GM23338 (cell line): ENCODE data around the gene CLDN19. TPM values are rescaled to one million over a fixed set of nuclear protein-coding genes. Genes with fewer than 3 reads are reported as not detected.

ENCODE experiments used
- ATAC-seq: fragments of 200-7000 bp; cut with Tn5 transposase; 3 replicates; pipeline ENCODE4 v1.9.1; 2020
- DNase-seq: peaks from one replicate; pipeline ENCODE4 v3.0.0-alpha.2; 2015; ENCODE audit warnings: low spot score
- H2AFZ ChIP-seq: fragments of 200-600 bp; sonication (generic); 2 replicates; pipeline ENCODE4 v1.8.0; 2016; ENCODE audit warnings: antibody characterized with exemption, mild to moderate bottlenecking, moderate library complexity
- H3F3A ChIP-seq: fragments of 200-600 bp; sonication (generic); replicated peaks from 2 replicates; pipeline ENCODE4 v1.8.0; 2017; ENCODE audit warnings: antibody characterized with exemption, mixed run types, low read depth
- H3K27ac ChIP-seq: fragments of 200-600 bp; sonication (generic); 2 replicates; pipeline ENCODE4 v1.6.1; 2016; ENCODE audit warnings: low read depth
- H3K27me3 ChIP-seq: fragments of 200-600 bp; sonication (generic); 2 replicates; pipeline ENCODE4 v1.8.0; 2016; ENCODE audit warnings: mild to moderate bottlenecking, mixed run types, moderate library complexity; ENCODE audit not compliant: insufficient read depth
- H3K36me3 ChIP-seq: fragments of 200-600 bp; sonication (generic); 2 replicates; pipeline ENCODE4 v1.8.0; 2016; ENCODE audit warnings: mild to moderate bottlenecking; ENCODE audit not compliant: insufficient read depth
- H3K4me1 ChIP-seq: fragments of 200-600 bp; sonication (generic); 2 replicates; pipeline ENCODE4 v1.8.0; 2016; ENCODE audit warnings: mild to moderate bottlenecking, moderate library complexity; ENCODE audit not compliant: insufficient read depth
- H3K4me2 ChIP-seq: fragments of 200-600 bp; sonication (generic); 2 replicates; pipeline ENCODE4 v1.7.1; 2017; ENCODE audit warnings: mixed run types
- H3K4me3 ChIP-seq: fragments of 200-600 bp; sonication (generic); 2 replicates; pipeline ENCODE4 v1.6.1; 2016; ENCODE audit warnings: mixed run types
- H3K79me2 ChIP-seq: fragments of 200-600 bp; sonication (generic); replicated peaks from 2 replicates; pipeline ENCODE4 v1.8.0; 2017; ENCODE audit warnings: mild to moderate bottlenecking; ENCODE audit not compliant: insufficient read depth
- H3K9me2 ChIP-seq: fragments of 200-600 bp; sonication (generic); 2 replicates; pipeline ENCODE4 v1.8.0; 2017; ENCODE audit not compliant: insufficient read depth
- H4K20me1 ChIP-seq: fragments of 200-600 bp; sonication (generic); replicated peaks from 2 replicates; pipeline ENCODE4 v1.8.0; 2017; ENCODE audit warnings: mild to moderate bottlenecking; ENCODE audit not compliant: insufficient read depth
- H3K27ac Mint-ChIP-seq: 2 replicates; pipeline ENCODE4 v1.8.0; 2020; ENCODE audit warnings: inconsistent platforms, mild to moderate bottlenecking, moderate library complexity, mixed read lengths
- H3K27me3 Mint-ChIP-seq: 3 replicates; pipeline ENCODE4 v1.8.0; 2022; ENCODE audit warnings: low read depth, mild to moderate bottlenecking, moderate library complexity, mixed read lengths, inconsistent platforms; ENCODE audit not compliant: insufficient read depth, poor library complexity
- H3K36me3 Mint-ChIP-seq: 3 replicates; pipeline ENCODE4 v1.8.0; 2021; ENCODE audit warnings: low read depth, mild to moderate bottlenecking, inconsistent platforms, moderate library complexity, mixed read lengths
- H3K4me1 Mint-ChIP-seq: 3 replicates; pipeline ENCODE4 v1.8.0; 2020; ENCODE audit warnings: mild to moderate bottlenecking, inconsistent platforms, mixed read lengths
- H3K4me3 Mint-ChIP-seq: 3 replicates; pipeline ENCODE4 v1.8.0; 2021; ENCODE audit warnings: moderate library complexity, mild to moderate bottlenecking, inconsistent platforms, mixed read lengths
- H3K9me3 Mint-ChIP-seq: 3 replicates; pipeline ENCODE4 v1.8.0; 2020; ENCODE audit warnings: moderate library complexity, mild to moderate bottlenecking, inconsistent platforms, mixed read lengths
- EZH2 ChIP-seq: fragments of 200-600 bp; sonication (generic); IDR thresholded peaks from one replicate; pipeline ENCODE4 v1.8.0; 2017; ENCODE audit warnings: antibody characterized with exemption, mild to moderate bottlenecking, low read depth; ENCODE audit not compliant: unreplicated experiment
- POLR2AphosphoS5 ChIP-seq: IDR thresholded peaks from 2 replicates; pipeline ENCODE4 v1.6.1; 2016; ENCODE audit warnings: antibody characterized with exemption, low read depth
- STAT1 ChIP-seq: IDR thresholded peaks from one replicate; pipeline ENCODE4 v1.6.1; 2016; ENCODE audit warnings: antibody characterized with exemption; ENCODE audit not compliant: unreplicated experiment
- ZNF114 ChIP-seq: fragments of 250-450 bp; sonication (Bioruptor Pico); IDR thresholded peaks from 2 replicates; pipeline ENCODE4 v1.5.0; 2020; ENCODE audit warnings: mild to moderate bottlenecking, moderate library complexity
- ZNF331 ChIP-seq: fragments of 250-450 bp; sonication (Bioruptor Pico); IDR thresholded peaks from 2 replicates; pipeline ENCODE4 v1.5.0; 2020; ENCODE audit warnings: low read depth, mild to moderate bottlenecking, moderate library complexity
- ZNF462 ChIP-seq: fragments of 250-450 bp; sonication (Bioruptor Pico); IDR thresholded peaks from 2 replicates; pipeline ENCODE4 v1.5.0; 2020; ENCODE audit warnings: mild to moderate bottlenecking, moderate library complexity
- polyA plus RNA-seq: library from polyadenylated mRNA; unstranded; fragments of >200 nt; fragmentation: Nextera tagmentation; extraction: Ambion mirVana; gene quantifications from 2 replicates; pipeline ENCODE4 v1.2.1, GENCODE V29; 2016
- total RNA-seq: library from RNA; depleted of rRNA; stranded (reverse); fragments of >200 nt; shearing (Covaris generic); gene quantifications from 2 replicates; pipeline ENCODE4 v1.2.3, GENCODE V29; 2014

Gene CLDN19
- total and polyA plus RNA-seq, 2 experiments from 2014 or later, result 2.6 to 12.8 TPM

- TF ChIP-seq ZNF462 (CRISPR knock-in tag), result no peak
- no peak for TF ChIP-seq POLR2AphosphoS5
- TF ChIP-seq STAT1, result no peak
Measured at GRCh38 chr1:42744148-42744413, 4.0 kb upstream of the CLDN19 start (continued).

- H3K4me1 Mint-ChIP-seq, result peaks cover 42% of the 10 kb centered on the region
- no peaks in the 10 kb centered on the region; the same call in 1 of the 3 replicates for H3K9me3 Mint-ChIP-seq
- no peak overlapping the region for H3K4me2 ChIP-seq
- no peak for TF ChIP-seq ZNF462 (CRISPR knock-in tag)
- TF ChIP-seq EZH2, result no peak
- no peak for TF ChIP-seq ZNF331 (CRISPR knock-in tag)
- no peak for TF ChIP-seq ZNF114
- no peak for TF ChIP-seq POLR2AphosphoS5
- TF ChIP-seq STAT1, result no peak
Measured at GRCh38 chr1:42743317-42744147, 3.5 kb upstream of the CLDN19 start.

More at GRCh38 chr1:42743317-42744147, 3.5 kb upstream of the CLDN19 start:
- H3K4me3 Mint-ChIP-seq, result no peak overlapping the region
- H3K36me3 Mint-ChIP-seq, result peaks cover 15% of the 10 kb centered on the region; the same call in 2 of the 3 replicates
- Histone ChIP-seq H3K4me1 (peaks cover 22% of the 10 kb centered on the region), H3K4me3 (no peak overlapping the region), H4K20me1 (no peaks in the 10 kb centered on the region), H3K36me3 (no peaks in the 10 kb centered on the region), H3K27ac (no peak overlapping the region), H3K27me3 (no peaks in the 10 kb centered on the region), H3F3A (0 out of 2 replicates have a peak, but pooled peaks cover 3% of the 10 kb centered on the region), H3K9me2 (no peaks in the 10 kb centered on the region), H2AFZ (peak overlapping the region; percentile 83; the same call in 1 of the 2 replicates), H3K79me2 (no peaks in the 10 kb centered on the region)
- H3K27ac Mint-ChIP-seq, result no peak overlapping the region
- ATAC-seq (no peak), DNase-seq (no peak)
- H3K27me3 Mint-ChIP-seq, result peaks cover 19% of the 10 kb centered on the region
